H9 (cell line): ENCODE data around the gene CMSS1. TPM values are rescaled to one million over a fixed set of nuclear protein-coding genes. Genes with fewer than 3 reads are reported as not detected.

ENCODE experiments used
- DNase-seq: peaks from one replicate; pipeline ENCODE4 v3.0.0-alpha.2; 2017
- H2AFZ ChIP-seq: one replicate; pipeline ENCODE4 v1.6.1; 2013; ENCODE audit warnings: mild to moderate bottlenecking, low read length, control low read depth, moderate library complexity
- H2AK5ac ChIP-seq: 2 replicates; pipeline ENCODE4 v1.6.1; 2013; ENCODE audit warnings: low read length, control low read depth, mixed read lengths; ENCODE audit not compliant: insufficient read length
- H2BK120ac ChIP-seq: one replicate; pipeline ENCODE4 v1.6.1; 2013; ENCODE audit warnings: low read depth, mild to moderate bottlenecking, low read length, control low read depth, inconsistent platforms; ENCODE audit not compliant: poor library complexity, severe bottlenecking
- H2BK12ac ChIP-seq: 2 replicates; pipeline ENCODE4 v1.6.1; 2013; ENCODE audit warnings: low read length, control low read depth, mixed read lengths, low read depth; ENCODE audit not compliant: insufficient read length
- H2BK15ac ChIP-seq: 2 replicates; pipeline ENCODE4 v1.6.1; 2013; ENCODE audit warnings: low read depth, low read length, control low read depth
- H2BK20ac ChIP-seq: one replicate; pipeline ENCODE4 v1.6.1; 2013; ENCODE audit warnings: low read depth, mild to moderate bottlenecking, low read length, control low read depth, inconsistent platforms; ENCODE audit not compliant: poor library complexity, severe bottlenecking
- H2BK5ac ChIP-seq: 2 replicates; pipeline ENCODE4 v1.6.1; 2013; ENCODE audit warnings: low read length, control low read depth, mixed read lengths; ENCODE audit not compliant: insufficient read length
- H3K14ac ChIP-seq: 2 replicates; pipeline ENCODE4 v1.6.1; 2013; ENCODE audit warnings: low read length, control low read depth; ENCODE audit not compliant: insufficient read depth
- H3K18ac ChIP-seq: 2 replicates; pipeline ENCODE4 v1.6.1; 2013; ENCODE audit warnings: low read depth, mild to moderate bottlenecking, mixed read lengths, low read length, control low read depth; ENCODE audit not compliant: insufficient read length
- H3K23ac ChIP-seq: 2 replicates; pipeline ENCODE4 v1.6.1; 2013; ENCODE audit warnings: low read length, control low read depth, mixed read lengths, low read depth; ENCODE audit not compliant: insufficient read length
- H3K23me2 ChIP-seq: 2 replicates; pipeline ENCODE4 v1.6.1; 2013; ENCODE audit warnings: low read depth, mild to moderate bottlenecking, mixed read lengths, low read length, control low read depth; ENCODE audit not compliant: insufficient read length, poor library complexity, severe bottlenecking
- H3K27ac ChIP-seq: 2 replicates; pipeline ENCODE4 v1.5.1; 2013; ENCODE audit warnings: low read length, control low read depth, mixed read lengths, low read depth; ENCODE audit not compliant: insufficient read length
- H3K27me3 ChIP-seq: 2 replicates; pipeline ENCODE4 v1.6.1; 2013; ENCODE audit warnings: low read length, control low read depth, inconsistent platforms; ENCODE audit not compliant: insufficient read depth
- H3K4ac ChIP-seq: 2 replicates; pipeline ENCODE4 v1.6.1; 2013; ENCODE audit warnings: low read depth, mild to moderate bottlenecking, control low read depth, inconsistent platforms, low read length, moderate library complexity
- H3K4me1 ChIP-seq: 2 replicates; pipeline ENCODE4 v1.6.1; 2013; ENCODE audit warnings: low read length, control low read depth, inconsistent platforms; ENCODE audit not compliant: insufficient read depth
- H3K4me2 ChIP-seq: 2 replicates; pipeline ENCODE4 v1.6.1; 2013; ENCODE audit warnings: low read length, control low read depth, mixed read lengths; ENCODE audit not compliant: insufficient read length, insufficient read depth
- H3K56ac ChIP-seq: 2 replicates; pipeline ENCODE4 v1.6.1; 2013; ENCODE audit warnings: low read depth, mild to moderate bottlenecking, mixed read lengths, low read length, control low read depth; ENCODE audit not compliant: insufficient read length
- H3K79me1 ChIP-seq: 2 replicates; pipeline ENCODE4 v1.6.1; 2013; ENCODE audit warnings: low read depth, mild to moderate bottlenecking, moderate library complexity, low read length, control low read depth, inconsistent platforms; ENCODE audit not compliant: insufficient read depth, poor library complexity, severe bottlenecking
- H3K79me2 ChIP-seq: 2 replicates; pipeline ENCODE4 v1.6.1; 2013; ENCODE audit warnings: low read length, control low read depth, inconsistent platforms; ENCODE audit not compliant: insufficient read depth
- H3K9ac ChIP-seq: 2 replicates; pipeline ENCODE4 v1.6.1; 2013; ENCODE audit warnings: low read length, control low read depth, mixed read lengths; ENCODE audit not compliant: insufficient read length; ENCODE audit errors: extremely low read depth
- H3K9me3 ChIP-seq: one replicate; pipeline ENCODE4 v1.6.1; 2013; ENCODE audit warnings: low read depth, low read length, inconsistent platforms; ENCODE audit not compliant: control insufficient read depth
- H3T11ph ChIP-seq: one replicate; pipeline ENCODE4 v1.6.1; 2013; ENCODE audit warnings: mild to moderate bottlenecking, low read length, control low read depth, inconsistent platforms
- H4K20me1 ChIP-seq: one replicate; pipeline ENCODE4 v1.6.1; 2013; ENCODE audit not compliant: control insufficient read depth, insufficient read length, insufficient read depth
- H4K5ac ChIP-seq: 2 replicates; pipeline ENCODE4 v1.6.1; 2013; ENCODE audit warnings: low read depth, mild to moderate bottlenecking, mixed read lengths, low read length, control low read depth; ENCODE audit not compliant: insufficient read length
- H4K8ac ChIP-seq: replicated peaks from 2 replicates; pipeline ENCODE4 v1.6.1; 2013; ENCODE audit warnings: low read length, control low read depth, mixed read lengths, low read depth; ENCODE audit not compliant: insufficient read length
- H4K91ac ChIP-seq: 2 replicates; pipeline ENCODE4 v1.6.1; 2013; ENCODE audit warnings: low read depth, mild to moderate bottlenecking, moderate library complexity, mixed read lengths, low read length, control low read depth; ENCODE audit not compliant: insufficient read length
- H3K27ac Mint-ChIP-seq, 3 experiments: 2 replicates in 2 of 3; 3 replicates in 1 of 3; pipeline ENCODE4 v1.8.0; 2020 to 2021; ENCODE audit warnings: mixed read lengths in 3 of 3, mild to moderate bottlenecking in 1 of 3, moderate library complexity in 1 of 3
- H3K27me3 Mint-ChIP-seq: 2 replicates; pipeline ENCODE4 v1.8.0; 2021; ENCODE audit warnings: low read depth, mild to moderate bottlenecking, moderate library complexity, mixed read lengths
- H3K36me3 Mint-ChIP-seq, 3 experiments: 2 replicates in 2 of 3; 3 replicates in 1 of 3; pipeline ENCODE4 v1.8.0; 2020 to 2021; ENCODE audit warnings: low read depth in 3 of 3, mixed read lengths in 3 of 3; ENCODE audit not compliant: insufficient read depth in 1 of 3
- H3K4me1 Mint-ChIP-seq, 2 experiments: 2 replicates each; pipeline ENCODE4 v1.8.0; 2020; ENCODE audit warnings: mixed read lengths in 2 of 2
- H3K4me3 Mint-ChIP-seq, 2 experiments: 2 replicates in 1 of 2; 3 replicates in 1 of 2; pipeline ENCODE4 v1.8.0; 2020 to 2021; ENCODE audit warnings: mild to moderate bottlenecking in 2 of 2, mixed read lengths in 2 of 2, moderate library complexity in 1 of 2
- H3K9me3 Mint-ChIP-seq, 2 experiments: 2 replicates in 1 of 2; 3 replicates in 1 of 2; pipeline ENCODE4 v1.8.0; 2020; ENCODE audit warnings: mild to moderate bottlenecking in 2 of 2, mixed read lengths in 2 of 2, moderate library complexity in 1 of 2
- CTCF ChIP-seq: fragments of 200-600 bp; sonication (generic); conservative IDR thresholded peaks from 3 replicates; pipeline ENCODE4 v1.8.0; 2021; ENCODE audit warnings: antibody characterized with exemption, mild to moderate bottlenecking
- total RNA-seq: library from RNA; stranded (reverse); gene quantifications from 2 replicates; pipeline ENCODE4 v1.2.1, GENCODE V29; 2021

Gene CMSS1
- total RNA-seq, 1 experiment from 2014 or later, result 61.8 TPM

- H2AK5ac ChIP-seq, result no peak overlapping the region
- Mint-ChIP-seq H3K4me1 (peaks cover 28 to 32% of the 10 kb centered on the region in 2 experiments), H3K36me3 (no peaks in the 10 kb centered on the region), H3K27me3 (no peaks in the 10 kb centered on the region), H3K27ac (peak overlapping the region in 1 of 3 experiments; percentile 62; a peak in 1 of 7 replicates), H3K4me3 (no peak overlapping the region), H3K9me3 (no peaks in the 10 kb centered on the region)
- H2BK120ac ChIP-seq, result no peak overlapping the region
- no peaks in the 10 kb centered on the region for H4K20me1 ChIP-seq
- H4K8ac ChIP-seq, result no peak overlapping the region
- no peak overlapping the region for H3K9ac ChIP-seq
- DNase-seq, result no peak
- no peaks in the 10 kb centered on the region for H3K79me1 ChIP-seq
- peaks cover 6% of the 10 kb centered on the region; the same call in 1 of the 2 replicates for H3K4me1 ChIP-seq
- no peak overlapping the region for H3T11ph ChIP-seq
- no peak overlapping the region for H2BK12ac ChIP-seq
- no peak overlapping the region for H4K91ac ChIP-seq
- no peaks in the 10 kb centered on the region for H3K9me3 ChIP-seq
- no peaks in the 10 kb centered on the region for H3K23me2 ChIP-seq
- no peak overlapping the region for H3K56ac ChIP-seq
- no peaks in the 10 kb centered on the region for H3K27me3 ChIP-seq
- no peak overlapping the region for H2BK5ac ChIP-seq
- no peak overlapping the region for H3K4ac ChIP-seq
- H3K4me2 ChIP-seq, result no peak overlapping the region
- no peak overlapping the region for H2BK20ac ChIP-seq
- H3K79me2 ChIP-seq, result no peaks in the 10 kb centered on the region
- H2BK15ac ChIP-seq, result no peak overlapping the region
- no peak overlapping the region for H3K18ac ChIP-seq
- no peak for TF ChIP-seq CTCF
- no peak overlapping the region for H3K27ac ChIP-seq
- H2AFZ ChIP-seq, result no peak overlapping the region
- H4K5ac ChIP-seq, result no peak overlapping the region
- H3K23ac ChIP-seq, result no peak overlapping the region
- H3K14ac ChIP-seq, result no peak overlapping the region
Measured at GRCh38 chr3:100090669-100091005, 273.0 kb downstream of the CMSS1 start.
